Bronchial epithelial cell (primary cell): Measurements from ENCODE around the gene VPS4A. TPM values are rescaled to one million over a fixed set of nuclear protein-coding genes. Genes with fewer than 3 reads are reported as not detected.

ENCODE experiments used
- DNase-seq: peaks from one replicate; pipeline ENCODE4 v3.0.0-alpha.2; 2010; ENCODE audit warnings: low read depth
- FAIRE-seq: peaks from 2 replicates; lab custom pipeline; 2011; peaks lifted over from hg19 to GRCh38; lab: Jason Lieb, UNC
- H3K27me3 ChIP-seq: 2 replicates; pipeline ENCODE4 v1.5.1; 2011; ENCODE audit warnings: low read length; ENCODE audit not compliant: control insufficient read depth, insufficient read depth
- H3K36me3 ChIP-seq: 2 replicates; pipeline ENCODE4 v1.5.1; 2011; ENCODE audit warnings: low read length; ENCODE audit not compliant: control insufficient read depth, insufficient read depth
- H3K4me3 ChIP-seq: 2 replicates; pipeline ENCODE4 v1.5.1; 2011; ENCODE audit warnings: mild to moderate bottlenecking, low read depth, low read length, control low read depth
- CTCF ChIP-seq: IDR thresholded peaks from 2 replicates; pipeline ENCODE4 v1.5.1; 2011; ENCODE audit warnings: mild to moderate bottlenecking, moderate library complexity, low read length, control low read depth, inconsistent platforms; ENCODE audit not compliant: insufficient read depth, severe bottlenecking
- total RNA-seq: library from RNA; depleted of rRNA; stranded (reverse); fragments of >200 nt; gene quantifications from 2 replicates; pipeline ENCODE4 v1.2.1, GENCODE V29; 2014

The VPS4A gene
- total RNA-seq, 1 donor from 2014 or later = 41.9 TPM

GRCh38 chr16:69320740-69321073, 9.6 kb downstream of the VPS4A start:
- Histone ChIP-seq H3K4me3 (no peak overlapping the region), H3K27me3 (no peaks in the 10 kb centered on the region), H3K36me3 (peaks cover 59% of the 10 kb centered on the region)
- DNase-seq (no peak), FAIRE-seq (no peak)
- TF ChIP-seq CTCF = no peak

- no peak for TF ChIP-seq CTCF
- H3K27me3 ChIP-seq = no peaks in the 10 kb centered on the region
- FAIRE-seq = no peak
Measured at GRCh38 chr16:69321080-69321479, 9.9 kb downstream of the VPS4A start.

GRCh38 chr16:69322343-69322742, 11.2 kb downstream of the VPS4A start:
- DNase-seq (no peak), FAIRE-seq (no peak)
- TF ChIP-seq CTCF = no peak
- Histone ChIP-seq H3K36me3 (peaks cover 47% of the 10 kb centered on the region), H3K4me3 (no peak overlapping the region), H3K27me3 (no peaks in the 10 kb centered on the region)

More at GRCh38 chr16:69321080-69321479, 9.9 kb downstream of the VPS4A start:
- H3K4me3 ChIP-seq = no peak overlapping the region
- H3K36me3 ChIP-seq = peaks cover 58% of the 10 kb centered on the region
- DNase-seq = no peak

- no peak for FAIRE-seq
- Histone ChIP-seq H3K36me3 (peaks cover 44% of the 10 kb centered on the region), H3K27me3 (no peaks in the 10 kb centered on the region), H3K4me3 (no peak overlapping the region)
- DNase-seq = no peak
- no peak for TF ChIP-seq CTCF
Measured at GRCh38 chr16:69323415-69323814, 12.3 kb downstream of the VPS4A start.

GRCh38 chr16:69324013-69324531, 12.9 kb downstream of the VPS4A start:
- Histone ChIP-seq H3K36me3 (peaks cover 38% of the 10 kb centered on the region), H3K4me3 (no peak overlapping the region), H3K27me3 (no peaks in the 10 kb centered on the region)
- FAIRE-seq = no peak
- TF ChIP-seq CTCF = no peak
- no peak for DNase-seq

GRCh38 chr16:69324585-69325253, 13.6 kb downstream of the VPS4A start:
- TF ChIP-seq CTCF = no peak

More at GRCh38 chr16:69324585-69325253, 13.6 kb downstream of the VPS4A start:
- FAIRE-seq = no peak
- Histone ChIP-seq H3K27me3 (no peaks in the 10 kb centered on the region), H3K36me3 (peaks cover 33% of the 10 kb centered on the region), H3K4me3 (no peak overlapping the region)
- no peak for DNase-seq
